HepG2 (cell line): ENCODE data around the gene ACOT8. TPM values are rescaled to one million over a fixed set of nuclear protein-coding genes. Genes with fewer than 3 reads are reported as not detected.

Source experiments
- AGO1 ChIP-seq: fragments of 200-400 bp; formaldehyde crosslinking; IDR thresholded peaks from 2 replicates; pipeline ENCODE4 v1.6.1; 2017; ENCODE audit warnings: mild to moderate bottlenecking, low read depth, low read length, moderate library complexity; ENCODE audit not compliant: poor library complexity, severe bottlenecking
- DR1 ChIP-seq: sonication (generic); formaldehyde crosslinking; IDR thresholded peaks from 2 replicates; pipeline ENCODE4 v1.8.0; 2021; ENCODE audit warnings: mild to moderate bottlenecking, missing genetic modification reagents, inconsistent platforms
- ELF1 ChIP-seq: sonication (generic); formaldehyde crosslinking; IDR thresholded peaks from 2 replicates; pipeline ENCODE4 v1.4.0; 2020; ENCODE audit warnings: missing genetic modification reagents
- TOE1 ChIP-seq: sonication (generic); formaldehyde crosslinking; IDR thresholded peaks from 2 replicates; pipeline ENCODE4 v1.4.0; 2020; ENCODE audit warnings: mild to moderate bottlenecking, missing genetic modification reagents
- ZBTB34 ChIP-seq: sonication (generic); formaldehyde crosslinking; IDR thresholded peaks from 2 replicates; pipeline ENCODE4 v1.8.0; 2022; ENCODE audit warnings: mild to moderate bottlenecking, missing genetic modification reagents
- ZFP36L2 ChIP-seq: sonication (generic); formaldehyde crosslinking; IDR thresholded peaks from 2 replicates; pipeline ENCODE4 v1.4.0; 2020; ENCODE audit warnings: missing genetic modification reagents
- ZNF335 ChIP-seq: sonication (generic); formaldehyde crosslinking; IDR thresholded peaks from 2 replicates; pipeline ENCODE4 v1.4.0; 2020; ENCODE audit warnings: missing genetic modification reagents
- ZNF354B ChIP-seq: sonication (generic); formaldehyde crosslinking; IDR thresholded peaks from 2 replicates; pipeline ENCODE4 v1.8.0; 2022; ENCODE audit warnings: mild to moderate bottlenecking, missing genetic modification reagents
- ZNF414 ChIP-seq: sonication (generic); formaldehyde crosslinking; IDR thresholded peaks from 2 replicates; pipeline ENCODE4 v1.5.0; 2020; ENCODE audit warnings: missing genetic modification reagents
- ZNF678 ChIP-seq: sonication (generic); formaldehyde crosslinking; IDR thresholded peaks from 2 replicates; pipeline ENCODE4 v1.4.0; 2020; ENCODE audit warnings: mild to moderate bottlenecking, missing genetic modification reagents
- polyA plus RNA-seq, 8 experiments: library from polyadenylated mRNA; depleted of rRNA in 3 of 8; stranded (reverse) in 7 of 8; unstranded in 1 of 8; fragments of >200 nt; fragmentation: Illumina TruSeq in 4 of 8; extraction: Trizol in 4 of 8; gene quantifications; 2 replicates each; pipeline versions ENCODE4 v1.2.1 to v1.2.3, GENCODE V29; 2011 to 2016; ENCODE audit warnings: low read depth in 4 of 8, missing spikeins in 1 of 8, mixed read lengths in 1 of 8; ENCODE audit not compliant: insufficient read depth in 1 of 8
- total RNA-seq, 5 experiments: library from RNA; depleted of rRNA; stranded (reverse); fragments of >200 nt; fragmentation: Illumina TruSeq; extraction: Trizol; gene quantifications; 2 replicates each; pipeline ENCODE4 v1.2.3, GENCODE V29; 2016; ENCODE audit warnings: low read depth in 1 of 5
- TF ChIP-seq, protein P1 (sequence below): sonication (generic); formaldehyde crosslinking; IDR thresholded peaks from 2 replicates; pipeline ENCODE4 v1.5.1; 2020; ENCODE audit warnings: mild to moderate bottlenecking, missing genetic modification reagents, borderline replicate concordance
- TF ChIP-seq, protein P2 (sequence below): sonication (generic); formaldehyde crosslinking; IDR thresholded peaks from 2 replicates; pipeline ENCODE4 v1.8.0; 2022; ENCODE audit warnings: missing genetic modification reagents, mild to moderate bottlenecking, inconsistent platforms, borderline replicate concordance
- TF ChIP-seq, protein P3 (sequence below): sonication (generic); formaldehyde crosslinking; IDR thresholded peaks from 2 replicates; pipeline ENCODE4 v1.4.0; 2020; ENCODE audit warnings: missing genetic modification reagents
- TF ChIP-seq, protein P4 (sequence below): sonication (generic); formaldehyde crosslinking; IDR thresholded peaks from 2 replicates; pipeline ENCODE4 v1.5.1; 2020; ENCODE audit warnings: missing genetic modification reagents, mild to moderate bottlenecking, borderline replicate concordance
- TF ChIP-seq, protein P5 (sequence below): sonication (generic); formaldehyde crosslinking; IDR thresholded peaks from 2 replicates; pipeline ENCODE4 v1.8.0; 2022; ENCODE audit warnings: mild to moderate bottlenecking, missing genetic modification reagents, borderline replicate concordance

The ACOT8 gene
- total and polyA plus RNA-seq, 2 of the 13 experiments (the other 11 are each of a cell fraction or from before 2014, with no cell fraction given), result 31.4 to 45.5 TPM

DNA sequence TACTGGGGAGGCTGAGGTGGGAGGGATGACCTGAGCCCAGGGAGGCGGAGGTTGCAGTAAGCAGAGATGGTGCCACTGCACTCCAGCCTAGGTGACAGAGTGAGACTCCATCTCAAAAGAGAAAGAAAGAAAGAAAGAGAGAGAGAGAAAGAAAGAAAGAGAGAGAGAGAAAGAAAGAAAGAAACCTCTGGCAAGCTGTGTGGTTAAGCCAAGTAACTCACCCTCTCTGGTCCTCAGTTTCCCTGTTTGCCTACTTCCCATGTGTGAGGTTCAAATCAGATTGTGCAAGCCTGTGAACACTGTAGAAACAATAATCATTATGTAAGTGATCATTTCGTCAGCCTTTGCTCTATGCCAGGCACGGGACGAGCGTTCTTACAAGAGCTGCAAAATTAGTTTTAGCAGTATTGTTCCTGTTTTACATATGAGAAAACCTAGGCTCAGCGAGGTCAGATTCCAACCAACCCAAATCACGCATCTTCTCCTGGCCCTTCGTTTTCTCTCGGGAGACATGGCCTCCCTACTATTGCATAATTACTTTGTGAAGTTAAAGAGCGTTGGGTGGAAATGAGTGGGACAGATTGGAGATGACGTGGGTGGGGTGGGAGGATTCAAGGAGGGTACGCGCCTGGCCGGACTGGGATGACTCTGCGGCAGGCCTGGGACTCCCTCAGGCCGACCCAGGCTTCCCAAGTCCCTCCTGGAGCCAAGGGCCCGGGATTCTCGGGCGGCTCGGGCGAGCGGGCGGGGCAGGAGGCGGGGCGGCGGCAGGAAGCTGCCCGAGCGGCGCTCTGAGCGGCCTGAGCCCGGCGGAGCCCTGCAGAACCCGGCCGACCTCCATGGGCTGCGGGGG lies 23.9 kb downstream of the ACOT8 start, which contains the start of gene SNX21 (continued):
- TF ChIP-seq, protein P1, sequence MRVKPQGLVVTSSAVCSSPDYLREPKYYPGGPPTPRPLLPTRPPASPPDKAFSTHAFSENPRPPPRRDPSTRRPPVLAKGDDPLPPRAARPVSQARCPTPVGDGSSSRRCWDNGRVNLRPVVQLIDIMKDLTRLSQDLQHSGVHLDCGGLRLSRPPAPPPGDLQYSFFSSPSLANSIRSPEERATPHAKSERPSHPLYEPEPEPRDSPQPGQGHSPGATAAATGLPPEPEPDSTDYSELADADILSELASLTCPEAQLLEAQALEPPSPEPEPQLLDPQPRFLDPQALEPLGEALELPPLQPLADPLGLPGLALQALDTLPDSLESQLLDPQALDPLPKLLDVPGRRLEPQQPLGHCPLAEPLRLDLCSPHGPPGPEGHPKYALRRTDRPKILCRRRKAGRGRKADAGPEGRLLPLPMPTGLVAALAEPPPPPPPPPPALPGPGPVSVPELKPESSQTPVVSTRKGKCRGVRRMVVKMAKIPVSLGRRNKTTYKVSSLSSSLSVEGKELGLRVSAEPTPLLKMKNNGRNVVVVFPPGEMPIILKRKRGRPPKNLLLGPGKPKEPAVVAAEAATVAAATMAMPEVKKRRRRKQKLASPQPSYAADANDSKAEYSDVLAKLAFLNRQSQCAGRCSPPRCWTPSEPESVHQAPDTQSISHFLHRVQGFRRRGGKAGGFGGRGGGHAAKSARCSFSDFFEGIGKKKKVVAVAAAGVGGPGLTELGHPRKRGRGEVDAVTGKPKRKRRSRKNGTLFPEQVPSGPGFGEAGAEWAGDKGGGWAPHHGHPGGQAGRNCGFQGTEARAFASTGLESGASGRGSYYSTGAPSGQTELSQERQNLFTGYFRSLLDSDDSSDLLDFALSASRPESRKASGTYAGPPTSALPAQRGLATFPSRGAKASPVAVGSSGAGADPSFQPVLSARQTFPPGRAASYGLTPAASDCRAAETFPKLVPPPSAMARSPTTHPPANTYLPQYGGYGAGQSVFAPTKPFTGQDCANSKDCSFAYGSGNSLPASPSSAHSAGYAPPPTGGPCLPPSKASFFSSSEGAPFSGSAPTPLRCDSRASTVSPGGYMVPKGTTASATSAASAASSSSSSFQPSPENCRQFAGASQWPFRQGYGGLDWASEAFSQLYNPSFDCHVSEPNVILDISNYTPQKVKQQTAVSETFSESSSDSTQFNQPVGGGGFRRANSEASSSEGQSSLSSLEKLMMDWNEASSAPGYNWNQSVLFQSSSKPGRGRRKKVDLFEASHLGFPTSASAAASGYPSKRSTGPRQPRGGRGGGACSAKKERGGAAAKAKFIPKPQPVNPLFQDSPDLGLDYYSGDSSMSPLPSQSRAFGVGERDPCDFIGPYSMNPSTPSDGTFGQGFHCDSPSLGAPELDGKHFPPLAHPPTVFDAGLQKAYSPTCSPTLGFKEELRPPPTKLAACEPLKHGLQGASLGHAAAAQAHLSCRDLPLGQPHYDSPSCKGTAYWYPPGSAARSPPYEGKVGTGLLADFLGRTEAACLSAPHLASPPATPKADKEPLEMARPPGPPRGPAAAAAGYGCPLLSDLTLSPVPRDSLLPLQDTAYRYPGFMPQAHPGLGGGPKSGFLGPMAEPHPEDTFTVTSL (CRISPR knock-in tag), result peak; percentile 14; the same call in 1 of the 2 replicates
- TF ChIP-seq ZBTB34 (CRISPR knock-in tag), result 0 out of 2 replicates have a peak, but pooled peaks have one; percentile 28
- 0 out of 2 replicates have a peak, but pooled peaks have one; percentile 42 for TF ChIP-seq ZNF354B (CRISPR knock-in tag)
- TF ChIP-seq ELF1 (CRISPR knock-in tag), result no peak
- TF ChIP-seq ZNF414 (CRISPR knock-in tag), result peak; percentile 70
- peak; percentile 66; the same call in 1 of the 2 replicates for TF ChIP-seq TOE1 (CRISPR knock-in tag)
- no peak for TF ChIP-seq ZNF678
- TF ChIP-seq, protein P2, sequence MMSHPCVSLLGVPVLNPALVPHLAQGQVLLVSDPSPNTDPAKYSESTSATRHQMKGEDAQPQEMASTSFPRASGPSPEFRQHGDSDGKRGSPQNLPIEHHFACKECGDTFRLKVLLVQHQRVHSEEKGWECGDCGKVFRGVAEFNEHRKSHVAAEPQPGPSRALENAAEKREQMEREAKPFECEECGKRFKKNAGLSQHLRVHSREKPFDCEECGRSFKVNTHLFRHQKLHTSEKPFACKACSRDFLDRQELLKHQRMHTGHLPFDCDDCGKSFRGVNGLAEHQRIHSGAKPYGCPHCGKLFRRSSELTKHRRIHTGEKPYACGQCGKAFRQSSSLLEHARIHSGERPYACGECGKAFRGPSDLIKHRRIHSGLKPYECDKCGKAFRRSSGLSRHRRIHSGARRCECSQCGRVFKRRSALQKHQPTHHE (CRISPR knock-in tag), result peak; percentile 57; the same call in 1 of the 2 replicates
- peak; percentile 48; the same call in 1 of the 2 replicates for TF ChIP-seq ZNF335 (CRISPR knock-in tag)
- TF ChIP-seq DR1 (CRISPR knock-in tag), result peak; percentile 38; the same call in 1 of the 2 replicates
- TF ChIP-seq, protein P3, sequence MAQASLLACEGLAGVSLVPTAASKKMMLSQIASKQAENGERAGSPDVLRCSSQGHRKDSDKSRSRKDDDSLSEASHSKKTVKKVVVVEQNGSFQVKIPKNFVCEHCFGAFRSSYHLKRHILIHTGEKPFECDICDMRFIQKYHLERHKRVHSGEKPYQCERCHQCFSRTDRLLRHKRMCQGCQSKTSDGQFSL (CRISPR knock-in tag), result no peak
- TF ChIP-seq, protein P4, sequence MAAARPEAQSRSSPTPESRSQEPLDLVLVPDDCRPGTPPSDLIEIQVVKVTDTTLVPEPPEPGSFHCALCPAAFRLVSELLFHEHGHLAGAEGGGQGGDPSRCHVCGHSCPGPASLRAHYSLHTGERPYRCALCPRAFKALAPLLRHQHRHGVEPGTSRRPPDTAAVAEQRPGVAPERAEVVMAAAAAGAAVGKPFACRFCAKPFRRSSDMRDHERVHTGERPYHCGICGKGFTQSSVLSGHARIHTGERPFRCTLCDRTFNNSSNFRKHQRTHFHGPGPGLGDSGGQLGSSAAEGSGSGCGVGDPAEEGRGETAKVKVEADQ, result peak; percentile 77; the same call in 1 of the 2 replicates
- TF ChIP-seq ZFP36L2 (CRISPR knock-in tag), result no peak
- TF ChIP-seq AGO1, result no peak
- TF ChIP-seq, protein P5, sequence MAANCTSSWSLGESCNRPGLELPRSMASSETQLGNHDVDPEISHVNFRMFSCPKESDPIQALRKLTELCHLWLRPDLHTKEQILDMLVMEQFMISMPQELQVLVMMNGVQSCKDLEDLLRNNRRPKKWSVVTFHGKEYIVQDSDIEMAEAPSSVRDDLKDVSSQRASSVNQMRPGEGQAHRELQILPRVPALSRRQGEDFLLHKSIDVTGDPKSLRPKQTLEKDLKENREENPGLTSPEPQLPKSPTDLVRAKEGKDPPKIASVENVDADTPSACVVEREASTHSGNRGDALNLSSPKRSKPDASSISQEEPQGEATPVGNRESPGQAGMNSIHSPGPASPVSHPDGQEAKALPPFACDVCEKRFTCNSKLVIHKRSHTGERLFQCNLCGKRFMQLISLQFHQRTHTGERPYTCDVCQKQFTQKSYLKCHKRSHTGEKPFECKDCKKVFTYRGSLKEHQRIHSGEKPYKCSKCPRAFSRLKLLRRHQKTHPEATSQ (CRISPR knock-in tag), result peak; percentile 24; the same call in 1 of the 2 replicates
